Measurements from ENCODE around the gene OR51B2. TPM values are rescaled to one million over a fixed set of nuclear protein-coding genes. Genes with fewer than 3 reads are reported as not detected.

OR51B2 gene
- polyA plus RNA-seq, 1 donor (not counting 4 experiments of a cell fraction or from before 2014, with no cell fraction given): not detected

DNA sequence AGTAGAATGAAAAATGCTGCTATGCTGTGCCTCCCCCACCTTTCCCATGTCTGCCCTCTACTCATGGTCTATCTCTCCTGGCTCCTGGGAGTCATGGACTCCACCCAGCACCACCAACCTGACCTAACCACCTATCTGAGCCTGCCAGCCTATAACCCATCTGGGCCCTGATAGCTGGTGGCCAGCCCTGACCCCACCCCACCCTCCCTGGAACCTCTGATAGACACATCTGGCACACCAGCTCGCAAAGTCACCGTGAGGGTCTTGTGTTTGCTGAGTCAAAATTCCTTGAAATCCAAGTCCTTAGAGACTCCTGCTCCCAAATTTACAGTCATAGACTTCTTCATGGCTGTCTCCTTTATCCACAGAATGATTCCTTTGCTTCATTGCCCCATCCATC is 39.5 kb downstream of the OR51B2 start:
- Histone ChIP-seq H3K9ac (ENCODE audit: control insufficient read depth, extremely low read depth, insufficient read depth, low read length) (no peak overlapping the region), H4K20me1 (ENCODE audit: control insufficient read depth, extremely low read depth, insufficient read depth, low read length) (no peaks in the 10 kb centered on the region), H3K36me3 (ENCODE audit: control insufficient read depth in 2 of 2, extremely low read depth in 1 of 2, insufficient read depth in 2 of 2, low read length in 2 of 2) (no peaks in the 10 kb centered on the region), H3K27ac (ENCODE audit: control insufficient read depth, insufficient read depth, low read length) (no peak overlapping the region), H3K9me3 (ENCODE audit: control insufficient read depth, low read depth, low read length) (no peaks in the 10 kb centered on the region), H3K4me2 (ENCODE audit: control insufficient read depth, extremely low read depth, insufficient read depth, low read depth, low read length) (no peak overlapping the region), H3K4me3 (ENCODE audit: control insufficient read depth in 2 of 3, extremely low read depth in 1 of 3, insufficient read depth in 2 of 3, low read depth in 1 of 3, low read length in 3 of 3) (no peak overlapping the region), H3K27me3 (ENCODE audit: control insufficient read depth, extremely low read depth, insufficient read depth, low read length) (no peaks in the 10 kb centered on the region), H3K9me1 (ENCODE audit: control insufficient read depth, extremely low read depth, insufficient read depth, low read length) (peaks cover 2% of the 10 kb centered on the region), H2AFZ (ENCODE audit: control insufficient read depth, low read length) (no peak overlapping the region), H3K4me1 (ENCODE audit: control insufficient read depth, extremely low read depth, insufficient read depth, low read length) (peaks cover 30% of the 10 kb centered on the region), H3K79me2 (ENCODE audit: control insufficient read depth, insufficient read depth, low read length) (no peaks in the 10 kb centered on the region)
- no peak for DNase-seq (ENCODE audit: low read depth, low spot score)
- dilution Hi-C loops (cut with MboI; ENCODE audit: extremely low pct_ligation_motif_present, low sequenced_read_pairs): no loop called here
- FAIRE-seq: no peak
- no peak for TF ChIP-seq EZH2 (IDR thresholded peaks at IDR 0.05; ENCODE audit: low read length)
- TF ChIP-seq, protein P1, sequence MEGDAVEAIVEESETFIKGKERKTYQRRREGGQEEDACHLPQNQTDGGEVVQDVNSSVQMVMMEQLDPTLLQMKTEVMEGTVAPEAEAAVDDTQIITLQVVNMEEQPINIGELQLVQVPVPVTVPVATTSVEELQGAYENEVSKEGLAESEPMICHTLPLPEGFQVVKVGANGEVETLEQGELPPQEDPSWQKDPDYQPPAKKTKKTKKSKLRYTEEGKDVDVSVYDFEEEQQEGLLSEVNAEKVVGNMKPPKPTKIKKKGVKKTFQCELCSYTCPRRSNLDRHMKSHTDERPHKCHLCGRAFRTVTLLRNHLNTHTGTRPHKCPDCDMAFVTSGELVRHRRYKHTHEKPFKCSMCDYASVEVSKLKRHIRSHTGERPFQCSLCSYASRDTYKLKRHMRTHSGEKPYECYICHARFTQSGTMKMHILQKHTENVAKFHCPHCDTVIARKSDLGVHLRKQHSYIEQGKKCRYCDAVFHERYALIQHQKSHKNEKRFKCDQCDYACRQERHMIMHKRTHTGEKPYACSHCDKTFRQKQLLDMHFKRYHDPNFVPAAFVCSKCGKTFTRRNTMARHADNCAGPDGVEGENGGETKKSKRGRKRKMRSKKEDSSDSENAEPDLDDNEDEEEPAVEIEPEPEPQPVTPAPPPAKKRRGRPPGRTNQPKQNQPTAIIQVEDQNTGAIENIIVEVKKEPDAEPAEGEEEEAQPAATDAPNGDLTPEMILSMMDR (optimal IDR thresholded peaks at IDR 0.05 in 1 of 3, IDR thresholded peaks at IDR 0.05 in 1 of 3, conservative IDR thresholded peaks at IDR 0.05 in 1 of 3; ENCODE audit: extremely low read depth in 1 of 3, insufficient read depth in 2 of 3, low read length in 3 of 3): no peak

DNA sequence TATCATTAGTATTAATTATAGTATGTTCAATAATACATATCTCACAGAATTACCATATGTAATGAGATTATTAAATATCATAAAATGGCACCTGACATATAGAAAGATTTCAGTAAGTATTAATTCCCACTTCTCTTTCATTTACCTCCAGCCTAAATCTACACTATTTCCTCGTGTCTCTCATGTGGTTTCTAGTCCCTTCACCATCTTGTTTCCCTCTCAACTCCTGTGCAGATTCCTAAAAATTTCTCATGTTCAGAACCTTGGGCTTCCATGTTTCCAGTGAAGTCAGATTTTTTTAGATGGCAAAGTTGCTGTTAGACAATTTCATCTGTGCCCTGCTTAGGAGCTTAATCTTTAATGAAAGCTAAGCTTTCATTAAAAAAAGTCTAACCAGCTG is 40.2 kb downstream of the OR51B2 start:
- dilution Hi-C loops (cut with MboI; ENCODE audit: extremely low pct_ligation_motif_present, low sequenced_read_pairs): no loop called here
- Histone ChIP-seq H3K9ac (ENCODE audit: control insufficient read depth, extremely low read depth, insufficient read depth, low read length) (no peak overlapping the region), H3K4me1 (ENCODE audit: control insufficient read depth, extremely low read depth, insufficient read depth, low read length) (peaks cover 27% of the 10 kb centered on the region), H4K20me1 (ENCODE audit: control insufficient read depth, extremely low read depth, insufficient read depth, low read length) (no peaks in the 10 kb centered on the region), H3K27ac (ENCODE audit: control insufficient read depth, insufficient read depth, low read length) (no peak overlapping the region), H3K4me3 (ENCODE audit: control insufficient read depth in 2 of 3, extremely low read depth in 1 of 3, insufficient read depth in 2 of 3, low read depth in 1 of 3, low read length in 3 of 3) (no peak overlapping the region), H3K27me3 (ENCODE audit: control insufficient read depth, extremely low read depth, insufficient read depth, low read length) (no peaks in the 10 kb centered on the region), H3K4me2 (ENCODE audit: control insufficient read depth, extremely low read depth, insufficient read depth, low read depth, low read length) (no peak overlapping the region), H2AFZ (ENCODE audit: control insufficient read depth, low read length) (no peak overlapping the region), H3K9me1 (ENCODE audit: control insufficient read depth, extremely low read depth, insufficient read depth, low read length) (peaks cover 2% of the 10 kb centered on the region), H3K79me2 (ENCODE audit: control insufficient read depth, insufficient read depth, low read length) (no peaks in the 10 kb centered on the region), H3K9me3 (ENCODE audit: control insufficient read depth, low read depth, low read length) (no peaks in the 10 kb centered on the region), H3K36me3 (ENCODE audit: control insufficient read depth in 2 of 2, extremely low read depth in 1 of 2, insufficient read depth in 2 of 2, low read length in 2 of 2) (no peaks in the 10 kb centered on the region)
- FAIRE-seq (no peak), DNase-seq (ENCODE audit: low read depth, low spot score) (no peak)
- TF ChIP-seq EZH2 (IDR thresholded peaks at IDR 0.05; ENCODE audit: low read length): no peak
- TF ChIP-seq, protein P1 (optimal IDR thresholded peaks at IDR 0.05 in 1 of 3, IDR thresholded peaks at IDR 0.05 in 1 of 3, conservative IDR thresholded peaks at IDR 0.05 in 1 of 3; ENCODE audit: extremely low read depth in 1 of 3, insufficient read depth in 2 of 3, low read length in 3 of 3): no peak

Data from keratinocyte (primary cell).